HG02973 (cell line): ENCODE results near the gene FILIP1L.

Experiments
- ATAC-seq: cut with Tn5 transposase; IDR thresholded peaks from one replicate; pipeline ENCODE4 v1.9.1; 2021; ENCODE audit warnings: moderate library complexity; ENCODE audit not compliant: unreplicated experiment

The FILIP1L gene

DNA sequence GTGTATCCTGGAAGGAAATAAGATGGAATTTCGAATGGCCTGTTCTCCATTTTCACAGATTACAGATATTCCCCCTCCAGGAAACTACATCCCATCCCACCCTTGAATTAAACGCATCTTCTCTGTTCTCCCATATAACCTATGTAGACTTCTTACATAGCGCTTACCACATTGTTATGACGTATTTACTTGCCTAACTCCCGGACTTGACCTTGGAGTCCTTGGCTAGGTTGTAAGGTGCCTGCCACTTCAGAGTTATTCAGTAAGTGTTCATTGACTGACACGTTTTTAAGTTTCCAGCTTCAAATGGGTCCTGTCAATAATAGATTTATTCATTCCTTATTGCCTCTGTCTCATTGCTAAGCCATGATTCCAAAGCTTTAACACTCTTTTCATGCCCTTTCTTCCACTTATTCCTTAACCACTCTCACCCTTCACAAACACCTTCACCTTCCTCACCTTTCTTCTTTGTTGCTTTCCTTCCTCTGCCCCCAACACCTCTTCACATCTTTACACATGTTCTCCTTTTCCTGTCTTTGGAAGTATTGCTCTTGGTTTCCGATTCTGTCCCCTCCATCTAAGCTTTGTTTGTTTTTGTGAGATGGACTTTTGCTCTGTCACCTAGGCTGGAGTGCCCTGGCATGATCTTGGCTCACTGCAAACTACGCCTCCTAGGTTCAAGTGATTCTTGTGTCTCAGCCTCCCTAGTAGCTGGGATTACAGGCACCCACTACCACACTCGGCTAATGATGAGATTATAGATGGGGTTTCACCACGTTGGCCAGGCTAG, 158.3 kb downstream of the FILIP1L start:
- no peak for ATAC-seq

DNA sequence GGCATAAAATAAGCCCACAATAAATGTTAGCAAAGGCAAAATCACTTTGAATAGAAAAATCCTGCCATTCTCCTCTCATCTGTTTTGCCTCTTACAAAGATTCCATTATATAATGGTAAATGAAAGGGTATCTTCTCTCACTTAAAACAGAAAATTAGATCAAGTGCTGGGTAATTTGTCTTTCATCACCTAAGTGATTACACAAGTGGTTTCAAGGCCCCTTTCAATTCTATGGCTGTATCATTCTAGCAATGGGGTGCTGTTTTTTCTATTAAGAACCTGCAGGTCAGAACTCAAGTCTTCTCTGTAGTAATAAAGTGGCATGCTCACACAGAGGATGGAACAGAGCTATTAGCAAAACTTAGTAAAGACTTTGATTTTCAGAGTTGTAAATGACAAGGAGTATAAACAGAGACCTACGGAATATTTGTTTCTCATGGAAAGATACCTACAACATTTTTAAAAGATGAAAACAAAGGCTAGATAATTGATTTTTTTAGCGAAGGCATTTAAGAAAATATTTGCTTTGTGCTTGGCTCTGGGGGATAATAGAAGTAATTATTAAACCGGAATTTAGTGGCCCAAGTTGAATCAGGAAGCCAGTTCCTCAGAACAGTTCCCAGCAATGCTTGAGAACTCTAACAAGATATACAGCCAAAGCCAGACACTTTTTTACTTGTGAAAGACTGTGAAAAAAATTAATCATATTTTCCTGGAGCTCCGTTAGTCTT, 159.2 kb downstream of the FILIP1L start:
- no peak for ATAC-seq

DNA sequence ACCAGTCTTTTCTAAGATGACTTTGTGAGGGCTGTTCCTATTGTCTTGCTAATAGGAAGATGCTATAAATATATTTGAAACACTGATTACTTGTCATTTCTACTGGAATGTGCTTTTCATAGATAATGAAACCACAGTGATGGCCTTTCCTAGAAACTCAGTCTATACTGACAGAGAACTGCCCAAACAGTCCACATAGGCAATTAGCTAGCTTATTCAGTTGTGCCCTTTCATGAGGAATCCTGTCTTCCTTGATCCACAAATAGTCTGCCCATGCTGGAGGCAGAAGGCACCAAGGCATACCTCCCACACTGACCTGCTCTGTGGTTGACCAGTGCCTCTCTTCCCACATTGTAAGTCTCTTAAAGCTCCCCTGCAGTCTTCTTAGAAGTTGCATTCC, 160.7 kb downstream of the FILIP1L start:
- no peak for ATAC-seq

DNA sequence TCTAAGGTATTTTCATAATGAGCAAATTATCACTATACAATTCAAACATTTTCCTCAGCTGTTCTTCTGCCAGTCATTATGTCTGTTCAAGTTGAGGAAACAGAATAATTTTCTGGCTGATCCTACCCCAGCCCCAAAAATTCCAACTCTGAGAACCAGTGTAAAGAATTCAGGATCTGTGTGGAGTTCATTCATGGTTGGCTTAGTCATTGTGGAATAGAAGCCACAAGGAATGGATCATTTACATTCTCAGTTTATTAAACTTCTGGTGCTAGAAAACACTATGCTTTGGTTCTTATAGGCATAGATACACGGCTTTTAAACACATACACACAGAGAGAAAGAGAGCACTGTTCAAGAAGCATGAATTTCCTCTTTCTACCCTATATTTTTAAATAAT, 162.0 kb downstream of the FILIP1L start:
- ATAC-seq, result no peak

DNA sequence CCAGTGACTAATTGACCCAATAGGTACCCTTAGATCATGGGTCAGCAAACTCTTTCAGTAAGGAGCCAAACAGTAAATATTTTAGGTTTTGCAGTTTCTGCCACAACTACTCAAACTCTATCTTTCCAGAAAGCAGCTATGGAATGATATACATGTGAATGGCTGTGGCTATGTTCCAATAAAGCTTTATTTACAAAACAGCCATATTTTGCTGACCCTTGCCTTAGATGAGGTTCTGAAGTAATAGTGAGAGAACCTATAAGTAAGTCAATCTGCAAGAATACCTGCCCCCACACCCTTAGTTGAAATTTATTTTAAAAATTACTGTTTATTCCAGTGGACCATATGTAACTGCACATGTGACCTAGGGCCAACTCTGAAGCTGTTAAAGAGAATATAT, 162.6 kb downstream of the FILIP1L start:
- no peak for ATAC-seq

DNA sequence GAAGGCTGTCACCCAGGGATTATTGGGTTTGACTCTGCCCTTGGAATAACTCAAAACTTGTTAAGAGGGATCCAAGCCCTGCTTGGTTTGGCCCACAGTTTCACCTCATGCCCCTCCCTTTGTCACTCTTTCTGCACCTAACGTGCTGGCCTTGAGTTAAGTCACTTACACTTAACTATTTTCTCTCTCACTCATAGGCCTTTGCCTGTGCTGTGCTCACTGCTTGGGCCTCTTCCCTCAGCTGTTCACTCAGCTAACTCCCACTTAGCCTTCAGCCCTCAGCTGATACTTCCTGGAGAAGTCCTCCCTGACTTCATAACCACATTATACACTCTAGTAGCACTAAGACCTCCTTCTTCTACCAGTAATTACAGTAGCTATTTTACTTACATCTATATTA, 163.4 kb downstream of the FILIP1L start:
- no peak for ATAC-seq

DNA sequence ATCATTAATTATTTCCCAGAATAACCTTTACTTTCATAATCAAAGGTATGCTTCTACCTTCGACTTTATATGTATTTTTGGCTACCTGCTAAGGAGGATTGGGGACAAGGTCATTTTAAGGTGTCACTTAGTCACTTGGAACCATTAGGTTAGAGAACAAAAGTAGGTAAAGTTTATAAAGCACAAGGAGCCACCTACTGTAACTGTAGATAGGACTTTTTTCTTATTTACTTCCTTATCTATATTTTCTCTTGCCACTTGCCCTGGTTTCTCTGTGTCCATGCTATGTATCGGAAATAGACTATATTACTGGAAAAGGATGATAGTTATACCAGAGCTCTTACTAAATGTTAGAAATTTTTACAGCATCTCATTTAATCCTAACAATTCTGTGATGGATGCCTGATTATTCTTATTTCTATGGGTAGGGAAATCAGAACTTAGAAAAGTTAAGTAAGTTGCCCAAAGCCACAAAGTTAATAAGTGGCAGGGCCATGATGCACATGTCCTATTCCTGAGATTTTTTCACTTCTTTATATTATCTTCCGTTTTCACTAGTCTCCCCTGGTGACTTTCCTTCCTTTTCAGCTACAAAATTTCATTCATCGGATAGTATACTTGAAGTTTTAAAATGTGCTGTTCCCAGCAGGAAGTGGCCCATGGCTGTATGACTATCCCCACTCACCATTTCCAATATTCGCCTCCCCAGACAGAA, 164.2 kb downstream of the FILIP1L start:
- ATAC-seq, result no peak

DNA sequence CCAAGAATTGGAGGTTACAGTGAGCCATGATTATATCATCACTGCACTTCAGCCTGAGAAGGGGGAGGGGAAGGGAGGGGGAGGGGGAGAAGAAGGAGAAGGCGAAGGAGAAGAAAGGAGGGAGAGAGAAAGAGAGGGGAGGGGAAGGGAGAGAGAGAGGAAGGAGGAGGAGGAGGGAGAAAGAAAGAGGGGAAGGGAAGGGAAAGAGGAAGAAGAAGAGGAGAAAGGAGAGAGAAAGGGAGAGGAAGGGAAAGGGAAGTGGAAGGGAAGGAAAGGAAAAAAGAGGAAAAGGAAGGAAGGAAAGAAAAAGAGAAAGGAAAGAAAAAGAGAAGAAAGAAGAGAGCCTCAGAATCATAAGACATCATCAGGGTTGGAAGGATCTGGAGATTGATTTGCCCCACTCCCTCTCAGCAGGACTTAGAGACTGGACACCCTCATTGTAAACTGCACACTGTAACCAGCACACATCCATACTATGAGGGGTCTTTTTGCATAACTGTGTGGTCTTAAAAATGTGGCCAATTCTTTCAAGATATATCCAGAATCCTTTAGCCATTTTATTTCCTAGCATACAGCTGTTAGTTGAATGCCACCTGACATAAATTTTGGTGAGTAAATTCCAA, 165.7 kb downstream of the FILIP1L start:
- ATAC-seq, result no peak

DNA sequence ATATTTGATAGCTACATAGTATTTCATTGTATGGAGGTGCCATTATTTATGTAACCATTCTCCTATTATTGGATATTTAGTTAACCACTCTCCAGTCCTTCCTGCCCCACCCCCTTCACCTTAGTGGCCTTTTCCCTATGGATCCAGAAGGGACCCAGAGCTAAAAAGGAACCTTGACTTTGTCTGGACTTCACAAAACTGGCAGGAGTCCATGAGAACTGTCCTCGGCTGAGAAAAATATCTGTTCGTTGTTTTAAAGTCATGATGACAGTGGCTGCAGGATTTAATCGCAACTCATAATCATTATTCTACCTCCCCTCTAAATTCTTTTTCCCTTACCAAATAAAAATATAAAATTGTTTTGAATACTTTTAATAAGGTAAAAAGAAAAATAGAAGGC, 166.9 kb downstream of the FILIP1L start:
- no peak for ATAC-seq

DNA sequence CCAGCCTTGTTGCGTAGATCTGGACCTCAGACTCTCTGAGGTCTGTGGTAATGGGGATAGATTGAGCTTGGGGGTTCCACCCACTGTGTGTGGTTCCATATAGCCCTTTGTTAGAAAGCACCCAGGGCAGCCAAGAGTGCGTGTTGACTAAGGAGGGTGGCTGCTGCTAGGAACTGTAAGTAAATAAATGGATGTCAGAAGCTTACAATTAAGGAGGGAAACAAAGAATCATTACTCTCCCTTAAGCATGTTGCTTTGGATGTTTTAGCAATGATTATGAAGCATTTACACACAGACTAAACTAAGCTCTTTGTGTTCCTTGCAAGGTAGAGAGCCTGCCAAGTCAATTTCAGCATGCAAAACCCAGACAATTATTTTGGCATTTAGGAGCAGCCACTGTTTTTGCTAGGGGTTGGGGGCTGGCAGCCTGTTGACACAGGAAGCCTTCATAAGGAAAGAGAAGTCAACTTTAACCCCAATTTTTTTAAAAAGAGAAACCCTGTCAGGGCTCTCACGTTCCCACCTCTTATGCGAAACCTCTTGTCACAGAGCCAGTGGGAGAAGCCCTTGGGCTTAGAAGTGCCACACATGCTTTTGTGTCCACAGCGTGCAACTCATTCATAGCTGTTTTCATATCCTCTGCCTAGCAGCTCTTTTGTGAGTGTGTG, 168.8 kb downstream of the FILIP1L start:
- ATAC-seq, result no peak

DNA sequence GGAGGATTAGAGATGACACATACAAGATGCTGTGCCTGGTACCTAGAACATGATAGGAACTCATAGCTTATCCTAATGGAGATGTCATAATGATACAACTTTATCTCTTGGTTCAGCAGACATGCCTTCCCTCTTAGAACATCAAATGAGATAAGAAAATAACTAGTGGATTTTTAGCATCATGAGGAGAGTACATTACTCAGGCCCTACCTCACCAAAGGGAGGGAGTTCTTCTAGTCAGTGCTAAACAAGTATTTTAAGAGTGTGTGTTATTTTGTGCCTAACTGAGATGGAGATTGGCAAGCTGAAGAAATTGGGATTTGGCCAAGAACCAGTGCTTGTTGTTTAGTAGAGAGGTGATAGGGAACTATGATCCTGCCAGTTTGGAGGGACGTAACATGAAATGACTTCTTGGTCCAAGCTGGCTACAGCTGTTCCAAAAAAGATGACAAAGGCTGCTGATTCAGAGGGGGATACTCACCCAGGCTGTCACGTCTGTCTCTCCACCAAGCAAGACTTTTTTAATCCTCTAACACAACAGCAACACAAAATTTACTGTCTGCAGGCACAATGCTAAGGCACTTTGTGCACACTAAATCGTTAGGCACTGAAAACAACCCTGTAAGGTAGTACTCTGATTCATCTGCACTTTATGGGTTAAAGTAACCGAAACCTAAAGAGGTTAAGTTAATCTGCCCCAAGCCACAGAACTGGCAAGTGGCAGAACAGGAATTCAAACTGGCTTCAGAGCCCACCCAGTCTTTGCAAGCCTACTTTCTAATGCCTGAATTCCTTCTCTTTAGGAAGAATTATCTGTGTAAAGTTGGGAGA, 170.2 kb downstream of the FILIP1L start:
- no peak for ATAC-seq

DNA sequence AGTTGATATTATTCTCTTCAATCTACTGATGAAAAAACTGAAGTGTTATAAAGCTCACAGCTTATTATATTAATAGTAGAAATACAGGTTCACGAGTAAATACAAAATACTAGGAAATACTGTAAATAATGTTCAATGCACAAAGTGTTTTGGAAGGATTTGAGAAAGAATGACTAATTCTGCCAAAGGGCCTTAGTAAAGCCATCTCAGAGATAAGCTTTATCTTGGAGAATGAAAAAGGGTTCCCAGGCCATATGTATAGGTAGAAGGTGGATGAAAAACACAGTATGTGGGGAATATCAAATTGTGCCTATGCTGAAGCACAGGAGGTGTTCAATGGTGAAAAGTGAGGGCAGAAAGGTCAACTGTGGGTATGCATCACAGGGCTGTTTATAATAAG, 173.1 kb downstream of the FILIP1L start:
- ATAC-seq, result no peak

DNA sequence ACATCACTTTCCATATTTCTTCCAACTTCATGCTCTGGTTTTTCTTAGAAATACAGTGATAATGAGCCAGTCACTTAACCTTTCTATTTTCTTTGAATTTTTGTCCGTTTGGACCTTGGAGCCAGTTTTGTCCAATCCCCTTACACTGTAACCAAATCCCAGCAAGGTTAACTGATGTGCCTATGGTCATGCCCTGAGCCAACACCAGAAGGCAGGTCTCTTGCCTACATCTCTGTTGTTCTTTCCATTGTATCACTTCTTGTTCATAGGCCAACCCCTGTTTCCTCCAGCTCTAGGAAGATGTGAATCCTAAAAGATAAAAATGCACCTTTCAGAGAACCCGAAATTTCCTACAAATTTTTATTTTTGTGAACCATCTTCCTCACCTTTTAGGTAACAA, 174.0 kb downstream of the FILIP1L start:
- no peak for ATAC-seq

DNA sequence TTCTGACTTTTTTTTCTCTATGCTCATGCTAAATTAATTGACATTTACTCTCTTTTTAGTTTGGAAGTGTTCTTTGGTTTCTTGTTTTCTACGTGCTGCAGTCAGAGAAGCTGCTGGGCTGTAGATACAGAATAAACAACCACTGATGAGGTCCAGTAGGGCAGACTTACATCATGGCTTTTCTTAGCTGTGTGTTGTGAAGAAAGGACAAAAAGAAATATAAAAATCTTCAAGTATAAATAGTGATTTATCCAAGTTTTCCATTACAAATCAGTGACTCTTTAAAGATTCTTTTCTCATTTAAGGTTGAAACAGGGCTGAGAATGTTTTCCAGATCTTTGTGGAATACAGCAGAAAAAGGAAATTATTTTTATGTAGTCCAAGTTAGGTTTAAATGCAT, 174.4 kb downstream of the FILIP1L start:
- no peak for ATAC-seq

DNA sequence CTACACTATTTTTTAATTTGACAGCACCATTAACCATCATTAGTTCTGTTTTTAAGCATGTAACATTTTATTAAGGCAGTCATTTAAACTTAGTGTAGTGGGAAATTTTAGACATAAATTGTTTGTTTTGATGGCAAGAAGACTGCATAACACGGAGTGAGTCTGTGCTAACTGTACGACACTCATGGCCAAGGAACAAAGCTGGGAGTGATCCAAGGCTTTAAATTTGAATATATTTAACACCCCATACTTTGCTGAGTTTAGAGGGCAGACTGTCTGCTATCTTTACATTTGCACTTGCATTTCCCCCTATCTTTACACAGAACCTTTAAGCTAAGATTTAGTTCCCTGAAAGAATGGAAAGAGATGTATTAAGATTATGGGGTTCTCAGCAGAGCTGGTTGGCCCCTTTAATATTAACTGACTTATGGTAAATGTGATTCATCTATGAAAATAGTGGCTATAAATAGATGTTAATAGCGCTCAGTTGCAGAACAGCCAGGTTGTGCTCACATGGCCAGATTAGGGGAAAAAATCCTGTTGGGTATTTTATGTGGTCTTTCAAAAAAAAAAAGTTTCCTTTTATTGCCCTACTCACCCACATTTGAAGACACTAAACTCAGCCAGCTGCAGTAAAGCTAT, 175.9 kb downstream of the FILIP1L start:
- no peak for ATAC-seq

DNA sequence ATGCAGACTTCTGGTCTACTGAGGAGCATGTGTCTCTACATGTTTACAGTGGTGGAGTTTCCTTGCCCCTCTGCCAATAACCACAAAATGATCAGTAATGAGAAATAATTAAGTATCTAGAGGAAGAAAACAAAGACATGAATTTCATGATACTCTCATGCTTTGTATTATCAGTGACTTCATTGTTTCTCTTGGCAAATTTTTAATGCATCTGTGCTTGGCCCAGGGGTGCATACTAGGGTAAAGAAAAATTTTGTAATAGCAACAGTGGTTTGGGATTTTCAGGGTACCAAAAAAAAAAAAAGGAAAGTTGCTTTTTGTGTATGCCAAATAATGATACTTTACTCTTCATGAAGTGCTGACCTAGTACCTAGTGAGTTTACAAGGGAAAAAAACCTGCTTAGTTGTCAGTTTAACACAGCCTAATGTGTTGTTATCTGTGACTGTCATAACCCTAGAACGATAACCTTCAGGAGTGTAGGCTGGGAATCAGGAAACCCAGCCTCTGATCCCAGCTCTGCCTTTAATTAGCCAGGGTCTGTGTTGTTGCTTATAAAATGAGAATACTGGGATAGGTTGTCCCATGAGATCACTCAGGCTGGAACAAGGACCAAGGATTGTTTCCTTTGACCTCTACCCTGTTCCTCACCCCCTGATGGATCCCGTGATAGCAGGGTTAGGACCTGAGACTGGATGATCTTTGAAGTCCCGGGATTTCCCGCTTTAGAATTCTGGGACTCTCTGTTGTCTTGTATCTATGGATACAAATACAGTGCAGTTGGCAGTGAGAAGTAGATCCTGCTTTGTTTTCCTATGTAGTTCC, 179.1 kb downstream of the FILIP1L start:
- no peak for ATAC-seq

DNA sequence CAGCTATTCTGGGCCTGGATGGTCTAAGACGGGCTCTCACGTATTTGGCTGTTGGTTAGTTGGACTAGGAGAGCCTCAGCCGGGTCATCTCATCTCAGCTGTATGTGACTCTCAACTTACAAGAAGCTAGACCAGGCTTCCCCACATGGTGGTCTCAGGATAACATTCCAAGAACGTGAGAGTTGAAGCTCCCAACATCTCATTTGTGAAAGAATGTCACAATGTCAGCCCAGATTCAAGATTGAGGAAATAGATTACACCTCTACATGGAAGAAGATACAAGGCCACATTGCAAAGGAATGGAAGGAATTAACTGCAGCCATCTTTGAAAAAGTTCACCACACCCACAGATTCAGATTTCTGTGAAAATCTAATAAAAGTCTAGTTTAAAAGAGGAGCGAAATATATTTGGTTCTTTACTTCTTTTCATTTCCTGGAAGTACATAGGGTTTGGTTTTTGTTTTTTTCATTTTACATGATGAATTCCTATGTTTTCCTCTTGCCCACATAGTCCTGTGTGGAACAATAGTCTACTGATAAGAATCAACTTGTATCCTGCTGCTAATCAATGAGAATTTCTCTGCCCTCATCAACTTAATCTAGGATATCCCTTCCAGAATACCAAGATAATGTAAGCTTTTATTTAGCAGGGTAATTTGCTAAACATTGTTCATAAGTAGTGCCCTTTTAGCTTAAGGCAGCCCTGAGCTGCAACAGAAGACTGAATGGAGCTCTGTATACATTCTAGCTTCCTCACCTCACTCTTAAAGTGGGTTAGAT, 180.1 kb downstream of the FILIP1L start:
- ATAC-seq, result no peak

DNA sequence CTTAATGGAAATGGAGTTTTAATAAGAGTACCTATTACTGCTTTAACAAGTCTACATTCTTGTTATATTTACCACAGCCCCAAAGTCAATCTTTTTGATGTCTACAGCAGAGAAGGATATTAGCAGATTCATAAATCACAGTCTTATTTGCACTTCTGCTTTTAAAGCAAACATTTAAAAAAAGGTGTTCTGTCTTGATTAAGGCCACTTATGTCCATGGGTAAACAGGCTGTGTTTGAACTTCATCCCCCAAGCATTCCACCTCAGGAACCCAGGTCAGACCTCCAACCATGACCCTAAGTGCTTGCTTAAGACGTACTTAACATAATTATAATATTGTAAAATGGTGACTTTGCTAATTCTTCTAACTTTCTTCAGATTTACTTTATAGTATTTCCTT, 183.2 kb downstream of the FILIP1L start:
- ATAC-seq, result no peak
